ENCODE measurements around the gene CGB3.
"Not testable (repeated sequence)": the region's sequence is repeated elsewhere in the genome, so short reads cannot be mapped to it uniquely, and the experiment has no call there.

The CGB3 gene

GRCh38 chr19:49043548-49043947 is 19.4 kb upstream of the CGB3 start, which contains the start of gene CGB5:
Gene CGB5, plus strand, starts transcription at chr19:49043848. Its CDS starts 362 bp downstream, at chr19:49044210.
- CTCF ChIA-PET; H3K4me1 ChIP-seq (ENCODE audit: control extremely low read depth in 1 of 4, control insufficient read depth in 4 of 4, insufficient read depth in 4 of 4, low read length in 3 of 4); H3K27ac ChIP-seq (ENCODE audit: insufficient read depth in 1 of 2, low read depth in 1 of 2, low read length in 2 of 2, poor library complexity in 1 of 2, severe bottlenecking in 2 of 2); H3K4me3 ChIP-seq (ENCODE audit: control insufficient read depth in 1 of 7, extremely low read depth in 1 of 7, insufficient read depth in 4 of 7, low read depth in 2 of 7, low read length in 6 of 7); DNase-seq; H3K9me3 ChIP-seq (ENCODE audit: control extremely low read depth in 1 of 5, control insufficient read depth in 4 of 5, insufficient read depth in 2 of 5, low read depth in 1 of 5, low read length in 4 of 5); POLR2A ChIA-PET; H3K27me3 ChIP-seq (replicated peaks in 2 of 5; ENCODE audit: control insufficient read depth in 4 of 5, insufficient read depth in 5 of 5, low read length in 4 of 5); H3K36me3 ChIP-seq (ENCODE audit: control insufficient read depth in 4 of 4, insufficient read depth in 4 of 4, low read length in 3 of 4): not testable (repeated sequence)
- WGBS (ENCODE audit: insufficient coverage): 60% methylated on average over 3 of the region's 15 CpGs

- H3K27me3 ChIP-seq (replicated peaks in 2 of 5; ENCODE audit: control insufficient read depth in 4 of 5, insufficient read depth in 5 of 5, low read length in 4 of 5); H3K36me3 ChIP-seq (ENCODE audit: control insufficient read depth in 4 of 4, insufficient read depth in 4 of 4, low read length in 3 of 4); H3K9me3 ChIP-seq (ENCODE audit: control extremely low read depth in 1 of 5, control insufficient read depth in 4 of 5, insufficient read depth in 2 of 5, low read depth in 1 of 5, low read length in 4 of 5); H3K4me1 ChIP-seq (ENCODE audit: control extremely low read depth in 1 of 4, control insufficient read depth in 4 of 4, insufficient read depth in 4 of 4, low read length in 3 of 4); DNase-seq; POLR2A ChIA-PET; H3K4me3 ChIP-seq (ENCODE audit: control insufficient read depth in 1 of 7, extremely low read depth in 1 of 7, insufficient read depth in 4 of 7, low read depth in 2 of 7, low read length in 6 of 7); H3K27ac ChIP-seq (ENCODE audit: insufficient read depth in 1 of 2, low read depth in 1 of 2, low read length in 2 of 2, poor library complexity in 1 of 2, severe bottlenecking in 2 of 2); CTCF ChIA-PET: not testable (repeated sequence)
- WGBS (ENCODE audit: insufficient coverage): no CpG with 5 or more reads among the region's 4 CpGs
Observed at GRCh38 chr19:49042666-49043065, 18.5 kb upstream of the CGB3 start.

GRCh38 chr19:49042177-49042576 is 18.0 kb upstream of the CGB3 start:
- no peak overlapping the region for H3K4me3 ChIP-seq (ENCODE audit: control insufficient read depth in 1 of 7, extremely low read depth in 1 of 7, insufficient read depth in 4 of 7, low read depth in 2 of 7, low read length in 6 of 7)
- ChIA-PET CTCF (no interaction called here), POLR2A (no interaction called here)
- H3K9me3 ChIP-seq (ENCODE audit: control extremely low read depth in 1 of 5, control insufficient read depth in 4 of 5, insufficient read depth in 2 of 5, low read depth in 1 of 5, low read length in 4 of 5): no peaks in the 10 kb centered on the region
- WGBS (ENCODE audit: insufficient coverage): 94% methylated on average over 15 of the region's 17 CpGs
- no peaks in the 10 kb centered on the region for H3K27me3 ChIP-seq (replicated peaks in 2 of 5; ENCODE audit: control insufficient read depth in 4 of 5, insufficient read depth in 5 of 5, low read length in 4 of 5)
- DNase-seq: no peak
- no peak overlapping the region for H3K27ac ChIP-seq (ENCODE audit: insufficient read depth in 1 of 2, low read depth in 1 of 2, low read length in 2 of 2, poor library complexity in 1 of 2, severe bottlenecking in 2 of 2)
- H3K36me3 ChIP-seq (ENCODE audit: control insufficient read depth in 4 of 4, insufficient read depth in 4 of 4, low read length in 3 of 4): no peaks in the 10 kb centered on the region
- H3K4me1 ChIP-seq (ENCODE audit: control extremely low read depth in 1 of 4, control insufficient read depth in 4 of 4, insufficient read depth in 4 of 4, low read length in 3 of 4): no peaks in the 10 kb centered on the region

- H3K4me1 ChIP-seq (ENCODE audit: control extremely low read depth in 1 of 4, control insufficient read depth in 4 of 4, insufficient read depth in 4 of 4, low read length in 3 of 4); H3K9me3 ChIP-seq (ENCODE audit: control extremely low read depth in 1 of 5, control insufficient read depth in 4 of 5, insufficient read depth in 2 of 5, low read depth in 1 of 5, low read length in 4 of 5); POLR2A ChIA-PET; H3K4me3 ChIP-seq (ENCODE audit: control insufficient read depth in 1 of 7, extremely low read depth in 1 of 7, insufficient read depth in 4 of 7, low read depth in 2 of 7, low read length in 6 of 7); CTCF ChIA-PET; H3K27me3 ChIP-seq (replicated peaks in 2 of 5; ENCODE audit: control insufficient read depth in 4 of 5, insufficient read depth in 5 of 5, low read length in 4 of 5); DNase-seq; H3K36me3 ChIP-seq (ENCODE audit: control insufficient read depth in 4 of 4, insufficient read depth in 4 of 4, low read length in 3 of 4); H3K27ac ChIP-seq (ENCODE audit: insufficient read depth in 1 of 2, low read depth in 1 of 2, low read length in 2 of 2, poor library complexity in 1 of 2, severe bottlenecking in 2 of 2): not testable (repeated sequence)
- WGBS (ENCODE audit: insufficient coverage): 70% methylated on average over 1 of the region's 9 CpGs
Observed at GRCh38 chr19:49039736-49040135, 15.6 kb upstream of the CGB3 start.

- WGBS (ENCODE audit: insufficient coverage): 95% methylated on average over 20 of the region's 26 CpGs
- H3K4me1 ChIP-seq (ENCODE audit: control extremely low read depth in 1 of 4, control insufficient read depth in 4 of 4, insufficient read depth in 4 of 4, low read length in 3 of 4); H3K27ac ChIP-seq (ENCODE audit: insufficient read depth in 1 of 2, low read depth in 1 of 2, low read length in 2 of 2, poor library complexity in 1 of 2, severe bottlenecking in 2 of 2); POLR2A ChIA-PET; H3K36me3 ChIP-seq (ENCODE audit: control insufficient read depth in 4 of 4, insufficient read depth in 4 of 4, low read length in 3 of 4); H3K27me3 ChIP-seq (replicated peaks in 2 of 5; ENCODE audit: control insufficient read depth in 4 of 5, insufficient read depth in 5 of 5, low read length in 4 of 5); DNase-seq; H3K9me3 ChIP-seq (ENCODE audit: control extremely low read depth in 1 of 5, control insufficient read depth in 4 of 5, insufficient read depth in 2 of 5, low read depth in 1 of 5, low read length in 4 of 5); H3K4me3 ChIP-seq (ENCODE audit: control insufficient read depth in 1 of 7, extremely low read depth in 1 of 7, insufficient read depth in 4 of 7, low read depth in 2 of 7, low read length in 6 of 7); CTCF ChIA-PET: not testable (repeated sequence)
Observed at GRCh38 chr19:49038557-49039276, 14.6 kb upstream of the CGB3 start.

- no CpG with 5 or more reads among the region's 8 CpGs for whole genome bisulfite sequencing (ENCODE audit: insufficient coverage)
Observed at GRCh38 chr19:49038111-49038510, 14.0 kb upstream of the CGB3 start.

GRCh38 chr19:49036815-49037214 is 12.7 kb upstream of the CGB3 start, which contains the start of gene CGB1:
Gene CGB1, minus strand, starts transcription at chr19:49036895. Its CDS starts 184 bp downstream, at chr19:49036711.
- H3K27ac ChIP-seq (ENCODE audit: insufficient read depth in 1 of 2, low read depth in 1 of 2, low read length in 2 of 2, poor library complexity in 1 of 2, severe bottlenecking in 2 of 2); H3K9me3 ChIP-seq (ENCODE audit: control extremely low read depth in 1 of 5, control insufficient read depth in 4 of 5, insufficient read depth in 2 of 5, low read depth in 1 of 5, low read length in 4 of 5); H3K27me3 ChIP-seq (replicated peaks in 2 of 5; ENCODE audit: control insufficient read depth in 4 of 5, insufficient read depth in 5 of 5, low read length in 4 of 5); H3K4me3 ChIP-seq (ENCODE audit: control insufficient read depth in 1 of 7, extremely low read depth in 1 of 7, insufficient read depth in 4 of 7, low read depth in 2 of 7, low read length in 6 of 7); H3K4me1 ChIP-seq (ENCODE audit: control extremely low read depth in 1 of 4, control insufficient read depth in 4 of 4, insufficient read depth in 4 of 4, low read length in 3 of 4); POLR2A ChIA-PET; H3K36me3 ChIP-seq (ENCODE audit: control insufficient read depth in 4 of 4, insufficient read depth in 4 of 4, low read length in 3 of 4); CTCF ChIA-PET: not testable (repeated sequence)
- 91% methylated on average over 5 of the region's 18 CpGs for WGBS (ENCODE audit: insufficient coverage)
- DNase-seq: peak; percentile 22 to 40 (median 31)

More at GRCh38 chr19:49038111-49038510, 14.0 kb upstream of the CGB3 start:
- H3K36me3 ChIP-seq (ENCODE audit: control insufficient read depth in 4 of 4, insufficient read depth in 4 of 4, low read length in 3 of 4); H3K9me3 ChIP-seq (ENCODE audit: control extremely low read depth in 1 of 5, control insufficient read depth in 4 of 5, insufficient read depth in 2 of 5, low read depth in 1 of 5, low read length in 4 of 5); H3K27me3 ChIP-seq (replicated peaks in 2 of 5; ENCODE audit: control insufficient read depth in 4 of 5, insufficient read depth in 5 of 5, low read length in 4 of 5); H3K4me3 ChIP-seq (ENCODE audit: control insufficient read depth in 1 of 7, extremely low read depth in 1 of 7, insufficient read depth in 4 of 7, low read depth in 2 of 7, low read length in 6 of 7); DNase-seq; CTCF ChIA-PET; H3K27ac ChIP-seq (ENCODE audit: insufficient read depth in 1 of 2, low read depth in 1 of 2, low read length in 2 of 2, poor library complexity in 1 of 2, severe bottlenecking in 2 of 2); POLR2A ChIA-PET; H3K4me1 ChIP-seq (ENCODE audit: control extremely low read depth in 1 of 4, control insufficient read depth in 4 of 4, insufficient read depth in 4 of 4, low read length in 3 of 4): not testable (repeated sequence)
